Testis (tissue), 3 donors: Measurements from ENCODE around the gene MIPEP. TPM values are rescaled to one million over a fixed set of nuclear protein-coding genes. Genes with fewer than 3 reads are reported as not detected.

Experiments used
- DNase-seq: peaks from one replicate; pipeline ENCODE4 v3.0.0-alpha.2; 2019
- H3K27ac ChIP-seq, 2 donors: fragments of 200-600 bp; sonication (generic); one replicate each; pipeline ENCODE4 v1.5.1; 2019
- H3K27me3 ChIP-seq: fragments of 200-600 bp; sonication (generic); one replicate; pipeline ENCODE4 v1.5.1; 2019
- H3K36me3 ChIP-seq: fragments of 200-600 bp; sonication (generic); one replicate; pipeline ENCODE4 v1.5.1; 2017; ENCODE audit warnings: low read depth; ENCODE audit errors: missing control alignments
- H3K4me1 ChIP-seq: fragments of 200-600 bp; sonication (generic); one replicate; pipeline ENCODE4 v1.5.1; 2019
- H3K4me3 ChIP-seq, 2 donors: fragments of 200-600 bp; sonication (generic); one replicate each; pipeline ENCODE4 v1.5.1; 2017 to 2019
- H3K9me3 ChIP-seq: fragments of 200-600 bp; sonication (generic); one replicate; pipeline ENCODE4 v1.5.1; 2017
- CTCF ChIP-seq, 3 experiments: fragments of 450-650 bp in 2 of 3; fragments of 200-600 bp in 1 of 3; sonication (generic) in 1 of 3; IDR thresholded peaks; one replicate each; pipeline ENCODE4 v1.5.1; 2016 to 2019; ENCODE audit warnings: antibody characterized with exemption in 3 of 3, mild to moderate bottlenecking in 2 of 3, moderate library complexity in 1 of 3
- POLR2A ChIP-seq: fragments of 450-650 bp; IDR thresholded peaks from one replicate; pipeline ENCODE4 v1.6.1; 2017; ENCODE audit warnings: antibody characterized with exemption, mild to moderate bottlenecking, moderate library complexity
- WGBS, 2 donors: methylation state at CpG; one replicate each; pipeline ENCODE4 v1.1.5; 2018; 5-methylcytosine and 5-hydroxymethylcytosine counted together
- intact Hi-C: fragments of 100-400 bp; cut with DNase I; formaldehyde crosslinking; loops from one replicate; pipeline ENCODE4 v1.15.1; 2023; ENCODE audit warnings: low total_unique reads
- polyA plus RNA-seq: library from polyadenylated mRNA; stranded (reverse); fragments of 350-450 nt; fragmentation: Illumina TruSeq; extraction: RNeasy Lipid Tissue Mini Kit (QIAGEN cat#74804); gene quantifications from one replicate; pipeline ENCODE4 v1.2.3, GENCODE V29; 2014; ENCODE audit warnings: low read depth, low replicate concordance; ENCODE audit not compliant: insufficient read depth
- total RNA-seq, 2 donors: library from RNA; depleted of rRNA; stranded (reverse); fragments of >200 nt; gene quantifications; one replicate each; pipeline ENCODE4 v1.2.3, GENCODE V29; 2016

Gene MIPEP
- total and polyA plus RNA-seq, 3 donors from 2014 or later, result 25.7 to 29.4 (median 27.6) TPM

- no peak for TF ChIP-seq CTCF (IDR thresholded peaks at IDR 0.05)
- TF ChIP-seq POLR2A, result no peak
- Histone ChIP-seq H3K4me3 (no peak overlapping the region), H3K27ac (no peak overlapping the region), H3K27me3 (no peaks in the 10 kb centered on the region), H3K9me3 (no peaks in the 10 kb centered on the region), H3K4me1 (no peaks in the 10 kb centered on the region), H3K36me3 (no peaks in the 10 kb centered on the region)
- intact Hi-C loops, result no loop called here
- DNase-seq, result no peak
- whole genome bisulfite sequencing, 2 donors, result 88 to 96% methylated on average over 8 of the region's 8 CpGs
Observed at GRCh38 chr13:23842406-23842805, 46.8 kb downstream of the MIPEP start.

GRCh38 chr13:23833733-23834611 lies 55.2 kb downstream of the MIPEP start:
- Histone ChIP-seq H3K27ac (no peak overlapping the region), H3K4me3 (no peak overlapping the region), H3K36me3 (no peaks in the 10 kb centered on the region), H3K27me3 (no peaks in the 10 kb centered on the region), H3K9me3 (no peaks in the 10 kb centered on the region), H3K4me1 (no peaks in the 10 kb centered on the region)
- intact Hi-C loops, result no loop called here
- no peak for DNase-seq
- TF ChIP-seq CTCF (IDR thresholded peaks at IDR 0.05) (no peak), POLR2A (no peak)
- WGBS, 2 donors, result 75 to 81% methylated on average over 32 to 36 of the region's 36 CpGs

- DNase-seq, result no peak
- intact Hi-C loops, result no loop called here
- TF ChIP-seq CTCF (IDR thresholded peaks at IDR 0.05), result no peak
- TF ChIP-seq POLR2A, result no peak
- Histone ChIP-seq H3K27ac (no peak overlapping the region), H3K4me1 (no peaks in the 10 kb centered on the region), H3K4me3 (no peak overlapping the region), H3K27me3 (no peaks in the 10 kb centered on the region), H3K9me3 (no peaks in the 10 kb centered on the region), H3K36me3 (no peaks in the 10 kb centered on the region)
- WGBS, 2 donors, result 78 to 82% methylated on average over 4 of the region's 4 CpGs
Observed at GRCh38 chr13:23828866-23829265, 60.3 kb downstream of the MIPEP start.

GRCh38 chr13:23828086-23828485 lies 61.1 kb downstream of the MIPEP start:
- intact Hi-C loops, result no loop called here
- Histone ChIP-seq H3K4me1 (no peaks in the 10 kb centered on the region), H3K27me3 (no peaks in the 10 kb centered on the region), H3K36me3 (no peaks in the 10 kb centered on the region), H3K27ac (no peak overlapping the region), H3K9me3 (no peaks in the 10 kb centered on the region), H3K4me3 (no peak overlapping the region)
- TF ChIP-seq CTCF (IDR thresholded peaks at IDR 0.05), result no peak
- no peak for TF ChIP-seq POLR2A
- no peak for DNase-seq
- WGBS, 2 donors, result 92 to 95% methylated on average over 4 of the region's 4 CpGs

GRCh38 chr13:23825179-23825578 lies 64.0 kb downstream of the MIPEP start:
- TF ChIP-seq CTCF (IDR thresholded peaks at IDR 0.05) (no peak), POLR2A (no peak)
- Histone ChIP-seq H3K36me3 (no peaks in the 10 kb centered on the region), H3K27me3 (no peaks in the 10 kb centered on the region), H3K27ac (no peak overlapping the region), H3K9me3 (no peaks in the 10 kb centered on the region), H3K4me3 (no peak overlapping the region), H3K4me1 (no peaks in the 10 kb centered on the region)
- DNase-seq, result no peak
- intact Hi-C loops, result no loop called here
- WGBS, 2 donors, result 81 to 85% methylated on average over 2 of the region's 2 CpGs
